Measurements from ENCODE around the gene TANC1. TPM values are rescaled to one million over a fixed set of nuclear protein-coding genes. Genes with fewer than 3 reads are reported as not detected.

TANC1 gene
- total RNA-seq, 1 donor from 2014 or later, result 18.5 TPM

DNA sequence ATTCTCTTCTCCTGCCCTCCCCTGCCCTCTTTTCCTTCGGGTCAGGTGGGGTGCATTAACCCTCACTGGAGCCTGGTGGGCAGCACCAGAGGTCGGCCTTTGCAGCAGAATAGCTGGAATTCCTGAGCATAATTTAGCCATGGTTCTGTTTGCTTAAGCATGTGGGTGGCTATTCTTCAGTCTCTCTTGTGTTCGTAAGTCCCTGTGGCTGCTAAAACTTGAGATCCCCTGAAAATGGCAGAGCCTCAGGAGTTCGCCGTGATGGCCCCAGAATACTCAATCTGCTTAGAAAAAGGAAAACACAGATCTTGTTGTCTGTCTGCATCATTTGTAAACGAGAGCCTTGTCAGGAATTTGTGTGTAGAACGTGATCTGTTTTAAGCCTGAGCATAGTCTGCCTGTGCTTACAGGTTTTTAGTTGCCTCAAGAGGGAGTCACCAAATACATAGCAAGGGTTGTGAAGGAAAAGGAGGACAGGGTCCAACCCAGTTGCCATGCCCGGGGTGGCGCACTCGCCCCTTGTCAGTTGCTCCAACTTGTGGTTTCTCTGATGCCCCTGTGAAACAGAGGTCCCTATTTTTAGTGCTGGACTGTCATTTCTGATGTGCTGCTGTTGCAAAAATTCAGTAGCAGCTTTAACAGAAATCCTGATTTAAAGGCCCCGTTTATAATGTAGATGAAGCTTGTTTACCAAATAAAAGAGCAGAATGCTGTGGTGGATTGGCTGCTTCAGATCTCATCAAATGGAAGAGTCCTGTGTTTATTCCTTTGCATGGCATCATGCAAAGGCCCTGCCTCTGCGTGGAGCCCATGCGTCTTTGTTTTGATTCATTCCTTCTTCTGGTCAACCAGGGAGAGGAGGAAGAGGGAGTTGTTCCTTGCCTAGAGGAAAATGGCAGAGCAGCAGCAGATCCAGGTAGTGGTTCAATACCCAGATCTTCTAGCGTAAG, 243.3 kb downstream of the TANC1 start:
- DNase-seq (ENCODE audit: low read depth), result no peak

DNA sequence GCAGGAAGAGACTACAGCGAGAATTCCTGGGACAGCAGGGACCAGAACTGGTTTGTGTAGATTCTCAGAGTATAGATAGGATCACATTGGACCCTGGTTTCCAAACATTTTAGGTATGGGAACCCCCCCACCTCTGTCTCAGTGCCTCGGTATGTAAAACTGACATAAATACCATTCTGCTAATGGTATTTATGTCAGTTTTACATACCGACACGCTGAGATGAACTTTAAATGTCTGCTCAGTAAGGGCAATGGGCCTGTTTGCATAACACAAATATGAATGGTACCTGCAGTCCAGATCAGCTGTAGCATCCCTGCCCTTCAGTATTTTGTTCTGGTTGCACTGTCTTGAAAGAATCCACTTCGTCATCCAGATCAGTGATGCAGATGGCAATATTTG, 244.9 kb downstream of the TANC1 start:
- Histone ChIP-seq H3K36me3 (ENCODE audit: control insufficient read depth, insufficient read depth, low read length) (no peaks in the 10 kb centered on the region), H3K27me3 (ENCODE audit: control insufficient read depth, insufficient read depth, low read length) (no peaks in the 10 kb centered on the region), H3K4me3 (ENCODE audit: low read depth, low read length) (no peak overlapping the region)
- no peak for DNase-seq (ENCODE audit: low read depth)
- TF ChIP-seq, protein P1, sequence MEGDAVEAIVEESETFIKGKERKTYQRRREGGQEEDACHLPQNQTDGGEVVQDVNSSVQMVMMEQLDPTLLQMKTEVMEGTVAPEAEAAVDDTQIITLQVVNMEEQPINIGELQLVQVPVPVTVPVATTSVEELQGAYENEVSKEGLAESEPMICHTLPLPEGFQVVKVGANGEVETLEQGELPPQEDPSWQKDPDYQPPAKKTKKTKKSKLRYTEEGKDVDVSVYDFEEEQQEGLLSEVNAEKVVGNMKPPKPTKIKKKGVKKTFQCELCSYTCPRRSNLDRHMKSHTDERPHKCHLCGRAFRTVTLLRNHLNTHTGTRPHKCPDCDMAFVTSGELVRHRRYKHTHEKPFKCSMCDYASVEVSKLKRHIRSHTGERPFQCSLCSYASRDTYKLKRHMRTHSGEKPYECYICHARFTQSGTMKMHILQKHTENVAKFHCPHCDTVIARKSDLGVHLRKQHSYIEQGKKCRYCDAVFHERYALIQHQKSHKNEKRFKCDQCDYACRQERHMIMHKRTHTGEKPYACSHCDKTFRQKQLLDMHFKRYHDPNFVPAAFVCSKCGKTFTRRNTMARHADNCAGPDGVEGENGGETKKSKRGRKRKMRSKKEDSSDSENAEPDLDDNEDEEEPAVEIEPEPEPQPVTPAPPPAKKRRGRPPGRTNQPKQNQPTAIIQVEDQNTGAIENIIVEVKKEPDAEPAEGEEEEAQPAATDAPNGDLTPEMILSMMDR (IDR thresholded peaks at IDR 0.05; ENCODE audit: insufficient read depth, low read length, poor library complexity, severe bottlenecking), result no peak

More for the DNA sequence above, 243.3 kb downstream of the TANC1 start:
- Histone ChIP-seq H3K4me3 (ENCODE audit: low read depth, low read length) (no peak overlapping the region), H3K27me3 (ENCODE audit: control insufficient read depth, insufficient read depth, low read length) (no peaks in the 10 kb centered on the region), H3K36me3 (ENCODE audit: control insufficient read depth, insufficient read depth, low read length) (no peaks in the 10 kb centered on the region)
- TF ChIP-seq, protein P1 (IDR thresholded peaks at IDR 0.05; ENCODE audit: insufficient read depth, low read length, poor library complexity, severe bottlenecking), result no peak

DNA sequence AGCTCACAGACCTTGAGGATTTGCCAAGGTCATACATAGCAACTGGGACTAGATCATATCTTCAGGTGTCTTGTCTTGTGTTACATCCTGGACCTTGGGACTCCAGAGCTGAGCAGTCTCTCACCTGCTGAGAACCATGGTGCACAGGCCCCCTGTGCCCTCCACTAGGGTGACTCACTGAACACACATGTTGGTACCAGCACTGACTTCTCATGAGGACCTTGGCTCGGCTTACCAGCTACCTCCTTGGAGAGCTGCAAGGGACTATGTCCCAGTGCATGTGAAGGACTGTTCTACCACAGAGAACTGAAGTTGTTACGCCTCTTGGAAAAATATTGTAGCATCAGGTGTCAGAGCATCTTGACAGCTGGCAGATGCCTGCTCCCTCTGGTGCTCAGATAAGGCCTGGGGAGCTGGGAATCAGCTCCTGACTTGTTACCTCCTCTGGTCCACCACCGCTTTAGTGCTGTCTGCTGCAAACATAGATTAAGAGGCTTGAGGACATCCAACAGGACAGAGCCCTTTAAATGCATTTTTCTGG, 246.0 kb downstream of the TANC1 start:
- DNase-seq (ENCODE audit: low read depth), result no peak
- H3K4me3 ChIP-seq (ENCODE audit: low read depth, low read length), result no peak overlapping the region
- H3K27me3 ChIP-seq (ENCODE audit: control insufficient read depth, insufficient read depth, low read length), result no peaks in the 10 kb centered on the region
- peaks cover under 1% of the 10 kb centered on the region for H3K36me3 ChIP-seq (ENCODE audit: control insufficient read depth, insufficient read depth, low read length)
- TF ChIP-seq, protein P1 (IDR thresholded peaks at IDR 0.05; ENCODE audit: insufficient read depth, low read length, poor library complexity, severe bottlenecking), result no peak

DNA sequence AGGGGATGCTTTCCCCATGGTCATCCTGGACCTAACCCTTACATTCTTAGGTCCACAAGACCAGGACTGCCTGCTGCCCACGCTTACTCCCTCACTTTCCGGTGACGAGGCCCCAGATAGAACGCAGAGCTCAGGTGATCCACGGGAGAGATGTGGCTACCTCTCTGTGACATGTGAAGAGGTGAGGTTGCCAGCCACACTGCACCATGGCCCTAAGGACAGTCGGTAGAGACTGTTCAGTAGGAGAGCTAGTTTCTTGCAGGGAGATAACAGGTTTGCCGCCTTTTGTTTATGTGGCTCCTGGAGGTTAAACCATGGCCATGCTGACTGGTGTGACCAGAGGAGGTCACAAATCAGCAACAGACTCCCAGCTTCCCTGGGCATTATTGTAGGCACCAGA, 246.7 kb downstream of the TANC1 start:
- no peak for DNase-seq (ENCODE audit: low read depth)
- Histone ChIP-seq H3K4me3 (ENCODE audit: low read depth, low read length) (no peak overlapping the region), H3K36me3 (ENCODE audit: control insufficient read depth, insufficient read depth, low read length) (peaks cover 4% of the 10 kb centered on the region), H3K27me3 (ENCODE audit: control insufficient read depth, insufficient read depth, low read length) (no peaks in the 10 kb centered on the region)
- TF ChIP-seq, protein P1 (IDR thresholded peaks at IDR 0.05; ENCODE audit: insufficient read depth, low read length, poor library complexity, severe bottlenecking), result no peak

DNA sequence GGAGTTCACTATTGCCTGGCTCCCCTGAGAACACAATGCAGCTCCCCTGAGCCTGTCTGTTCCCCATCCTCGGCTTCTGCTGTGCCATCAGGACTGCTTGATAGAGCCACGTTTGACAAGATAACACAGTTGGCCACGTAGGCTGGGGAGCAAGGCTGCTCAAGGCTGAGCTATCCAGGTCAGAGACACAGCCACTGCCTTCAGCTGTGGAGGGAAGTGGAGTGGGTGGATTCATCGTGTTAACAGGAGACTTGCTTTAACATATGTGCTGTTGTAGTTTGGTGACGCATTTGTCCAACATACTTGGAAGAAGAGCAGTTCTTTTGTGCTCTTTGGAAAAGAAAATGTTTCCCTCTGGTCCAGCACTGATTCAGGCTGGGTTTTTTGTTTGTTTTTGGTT, 249.2 kb downstream of the TANC1 start:
- TF ChIP-seq, protein P1 (IDR thresholded peaks at IDR 0.05; ENCODE audit: insufficient read depth, low read length, poor library complexity, severe bottlenecking), result no peak
- no peak for DNase-seq (ENCODE audit: low read depth)
- Histone ChIP-seq H3K36me3 (ENCODE audit: control insufficient read depth, insufficient read depth, low read length) (peaks cover 4% of the 10 kb centered on the region), H3K4me3 (ENCODE audit: low read depth, low read length) (no peak overlapping the region), H3K27me3 (ENCODE audit: control insufficient read depth, insufficient read depth, low read length) (no peaks in the 10 kb centered on the region)
